ENCODE measurements around the gene C8G.

C8G gene

GRCh38 chr9:136935651-136936050 is 9.4 kb upstream of the C8G start:
- no peak for TF ChIP-seq CEBPB (IDR thresholded peaks at IDR 0.05)
- TF ChIP-seq REST (IDR thresholded peaks at IDR 0.05; ENCODE audit: low read depth) = no peak
- no peak for TF ChIP-seq TEAD4 (IDR thresholded peaks at IDR 0.05)
- TF ChIP-seq TAF1 (IDR thresholded peaks at IDR 0.05; ENCODE audit: low read depth) = no peak
- no peak for TF ChIP-seq USF1 (IDR thresholded peaks at IDR 0.05)
- no peak for TF ChIP-seq FOXM1 (IDR thresholded peaks at IDR 0.05; ENCODE audit: borderline replicate concordance, low read depth)
- no peak for TF ChIP-seq CREB1 (IDR thresholded peaks at IDR 0.05; ENCODE audit: low read depth)
- TF ChIP-seq NFIC (IDR thresholded peaks at IDR 0.05) = no peak
- TF ChIP-seq MAX (IDR thresholded peaks at IDR 0.05) = no peak
- TF ChIP-seq YY1 (IDR thresholded peaks at IDR 0.05; ENCODE audit: low read depth) = no peak
- no peak for TF ChIP-seq TCF12 (IDR thresholded peaks at IDR 0.05; ENCODE audit: low read depth)
- TF ChIP-seq EGR1 (IDR thresholded peaks at IDR 0.05) = no peak
- no peak for TF ChIP-seq ZBTB7A (IDR thresholded peaks at IDR 0.05; ENCODE audit: low read depth)
- TF ChIP-seq RAD21 (IDR thresholded peaks at IDR 0.05; ENCODE audit: low read depth) = no peak
- no peak for TF ChIP-seq EP300 (IDR thresholded peaks at IDR 0.05; ENCODE audit: borderline replicate concordance)

- TF ChIP-seq ZBTB7A (IDR thresholded peaks at IDR 0.05; ENCODE audit: low read depth) = no peak
- no peak for TF ChIP-seq FOXM1 (IDR thresholded peaks at IDR 0.05; ENCODE audit: borderline replicate concordance, low read depth)
- TF ChIP-seq TAF1 (IDR thresholded peaks at IDR 0.05; ENCODE audit: low read depth) = no peak
- no peak for TF ChIP-seq EP300 (IDR thresholded peaks at IDR 0.05; ENCODE audit: borderline replicate concordance)
- no peak for TF ChIP-seq REST (IDR thresholded peaks at IDR 0.05; ENCODE audit: low read depth)
- no peak for TF ChIP-seq YY1 (IDR thresholded peaks at IDR 0.05; ENCODE audit: low read depth)
- TF ChIP-seq RAD21 (IDR thresholded peaks at IDR 0.05; ENCODE audit: low read depth) = no peak
- no peak for TF ChIP-seq CEBPB (IDR thresholded peaks at IDR 0.05)
These were observed 8.3 kb upstream of the C8G start for GRCh38 chr9:136936645-136937170.

- TF ChIP-seq RAD21 (IDR thresholded peaks at IDR 0.05; ENCODE audit: low read depth) = no peak
- no peak for TF ChIP-seq REST (IDR thresholded peaks at IDR 0.05; ENCODE audit: low read depth)
- TF ChIP-seq CREB1 (IDR thresholded peaks at IDR 0.05; ENCODE audit: low read depth) = no peak
- no peak for TF ChIP-seq USF1 (IDR thresholded peaks at IDR 0.05)
- TF ChIP-seq TCF12 (IDR thresholded peaks at IDR 0.05; ENCODE audit: low read depth) = no peak
- TF ChIP-seq EP300 (IDR thresholded peaks at IDR 0.05; ENCODE audit: borderline replicate concordance) = no peak
- no peak for TF ChIP-seq NFIC (IDR thresholded peaks at IDR 0.05)
- TF ChIP-seq TAF1 (IDR thresholded peaks at IDR 0.05; ENCODE audit: low read depth) = no peak
- no peak for TF ChIP-seq ZBTB7A (IDR thresholded peaks at IDR 0.05; ENCODE audit: low read depth)
- TF ChIP-seq MAX (IDR thresholded peaks at IDR 0.05) = no peak
- no peak for TF ChIP-seq TEAD4 (IDR thresholded peaks at IDR 0.05)
These were observed 7.6 kb upstream of the C8G start for GRCh38 chr9:136937186-136938001.

GRCh38 chr9:136939431-136939995 is 5.5 kb upstream of the C8G start:
- TF ChIP-seq CEBPB (IDR thresholded peaks at IDR 0.05) = no peak
- TF ChIP-seq USF1 (IDR thresholded peaks at IDR 0.05) = no peak
- no peak for TF ChIP-seq FOXM1 (IDR thresholded peaks at IDR 0.05; ENCODE audit: borderline replicate concordance, low read depth)
- TF ChIP-seq TEAD4 (IDR thresholded peaks at IDR 0.05) = no peak
- TF ChIP-seq TCF12 (IDR thresholded peaks at IDR 0.05; ENCODE audit: low read depth) = no peak
- no peak for TF ChIP-seq MAX (IDR thresholded peaks at IDR 0.05)
- TF ChIP-seq REST (IDR thresholded peaks at IDR 0.05; ENCODE audit: low read depth) = no peak
- no peak for TF ChIP-seq YY1 (IDR thresholded peaks at IDR 0.05; ENCODE audit: low read depth)
- TF ChIP-seq ZBTB7A (IDR thresholded peaks at IDR 0.05; ENCODE audit: low read depth) = no peak
- no peak for TF ChIP-seq EGR1 (IDR thresholded peaks at IDR 0.05)
- no peak for TF ChIP-seq TAF1 (IDR thresholded peaks at IDR 0.05; ENCODE audit: low read depth)

Measured in Ishikawa (cell line).